SK-N-SH (cell line): ENCODE data around the gene PODXL2. TPM values are rescaled to one million over a fixed set of nuclear protein-coding genes. Genes with fewer than 3 reads are reported as not detected.

Experiments
- CTCF ChIA-PET: fragments of 300-600, 350-600 bp; formaldehyde crosslinking; extraction: SDS; loops from one replicate; lab custom pipeline; 2021; lab: Yijun Ruan, JAX
- POLR2A ChIA-PET: fragments of 350-600 bp; sonication (Branson Sonifier 250); formaldehyde crosslinking; extraction: SDS; loops from one replicate; lab custom pipeline; 2020; ENCODE audit warnings: antibody characterized with exemption, inconsistent platforms; lab: Yijun Ruan, JAX
- DNase-seq: peaks from one replicate; pipeline ENCODE4 v3.0.0; 2012
- H2AFZ ChIP-seq: fragments of 200-600 bp; sonication (generic); 2 replicates; pipeline ENCODE4 v1.8.1; 2016; ENCODE audit warnings: antibody characterized with exemption, mild to moderate bottlenecking, low read depth
- H3F3A ChIP-seq: fragments of 200-600 bp; sonication (generic); replicated peaks from 2 replicates; pipeline ENCODE3; 2016; ENCODE audit warnings: antibody characterized with exemption, mild to moderate bottlenecking; ENCODE audit not compliant: insufficient read depth
- H3K27ac ChIP-seq, 2 experiments: fragments of 200-500 bp in 1 of 2; fragments of 200-600 bp in 1 of 2; sonication (Bioruptor generic) in 1 of 2; sonication (generic), shearing (Covaris generic) in 1 of 2; 2 replicates each; pipeline versions ENCODE4 v1.5.1 to v1.6.1; 2014 to 2016; ENCODE audit warnings: low read depth in 2 of 2, inconsistent platforms in 1 of 2, low read length in 1 of 2, mild to moderate bottlenecking in 1 of 2, mixed read lengths in 1 of 2
- H3K27me3 ChIP-seq: fragments of 200-600 bp; sonication (generic), shearing (Covaris generic); 2 replicates; pipeline ENCODE4 v1.6.1; 2016; ENCODE audit warnings: mixed run types; ENCODE audit not compliant: insufficient read depth
- H3K36me3 ChIP-seq, 2 experiments: fragments of 200-500 bp in 1 of 2; fragments of 200-600 bp in 1 of 2; sonication (Bioruptor generic) in 1 of 2; sonication (generic) in 1 of 2; replicated peaks in 1 of 2; 2 replicates each; pipeline versions ENCODE3 to v1.5.1; 2014 to 2016; ENCODE audit warnings: low read length in 1 of 2, mild to moderate bottlenecking in 1 of 2; ENCODE audit not compliant: insufficient read depth in 2 of 2, control insufficient read depth in 1 of 2
- H3K4me1 ChIP-seq, 2 experiments: fragments of 200-500 bp in 1 of 2; fragments of 200-600 bp in 1 of 2; sonication (Bioruptor generic) in 1 of 2; sonication (generic), shearing (Covaris generic) in 1 of 2; 2 replicates each; pipeline versions ENCODE4 v1.5.1 to v1.6.1; 2014 to 2016; ENCODE audit warnings: low read depth in 1 of 2, low read length in 1 of 2, mixed run types in 1 of 2; ENCODE audit not compliant: insufficient read depth in 2 of 2, control insufficient read depth in 1 of 2
- H3K4me2 ChIP-seq: fragments of 200-600 bp; sonication (generic), shearing (Covaris generic); 2 replicates; pipeline ENCODE4 v1.6.1; 2017; ENCODE audit warnings: mixed run types
- H3K4me3 ChIP-seq, 2 experiments: fragments of 200-500 bp in 1 of 2; fragments of 200-600 bp in 1 of 2; sonication (Bioruptor generic) in 1 of 2; sonication (generic), shearing (Covaris generic) in 1 of 2; 2 replicates each; pipeline versions ENCODE4 v1.5.1 to v1.8.1; 2014 to 2016; ENCODE audit warnings: low read depth in 2 of 2, inconsistent platforms in 1 of 2, low read length in 1 of 2, mild to moderate bottlenecking in 1 of 2, mixed read lengths in 1 of 2, moderate library complexity in 1 of 2
- H3K79me2 ChIP-seq: fragments of 200-600 bp; sonication (generic); 2 replicates; pipeline ENCODE4 v1.8.1; 2017; ENCODE audit warnings: mild to moderate bottlenecking; ENCODE audit not compliant: insufficient read depth
- H3K9ac ChIP-seq: fragments of 200-600 bp; sonication (generic); 2 replicates; pipeline ENCODE4 v1.6.1; 2017; ENCODE audit warnings: mixed run types
- H3K9me2 ChIP-seq: fragments of 200-600 bp; sonication (generic); 2 replicates; pipeline ENCODE4 v1.6.1; 2017; ENCODE audit warnings: mixed run types
- H3K9me3 ChIP-seq: fragments of 200-600 bp; sonication (generic); 2 replicates; pipeline ENCODE4 v1.6.1; 2017; ENCODE audit warnings: mixed run types, mild to moderate bottlenecking, moderate library complexity
- H4K20me1 ChIP-seq: fragments of 200-600 bp; sonication (generic); 2 replicates; pipeline ENCODE4 v1.6.1; 2017; ENCODE audit warnings: mild to moderate bottlenecking, mixed run types; ENCODE audit not compliant: insufficient read depth
- CTCF ChIP-seq: fragments of 200-600 bp; sonication (generic); IDR thresholded peaks from 2 replicates; pipeline ENCODE4 v1.6.1; 2017; ENCODE audit warnings: antibody characterized with exemption, mild to moderate bottlenecking, moderate library complexity
- FOSL2 ChIP-seq: IDR thresholded peaks from 2 replicates; pipeline ENCODE4 v1.4.0; 2012; ENCODE audit warnings: low read depth, mild to moderate bottlenecking, moderate library complexity, borderline replicate concordance
- FOXJ3 ChIP-seq: sonication (generic); formaldehyde crosslinking; IDR thresholded peaks from 2 replicates; pipeline ENCODE4 v1.5.1; 2020; ENCODE audit warnings: mild to moderate bottlenecking, missing genetic modification reagents
- GATA2 ChIP-seq: sonication (generic); formaldehyde crosslinking; IDR thresholded peaks from 2 replicates; pipeline ENCODE4 v1.5.0; 2020; ENCODE audit warnings: mild to moderate bottlenecking, missing genetic modification reagents
- JUND ChIP-seq: IDR thresholded peaks from 2 replicates; pipeline ENCODE4 v1.4.0; 2012
- MAX ChIP-seq: IDR thresholded peaks from 2 replicates; pipeline ENCODE4 v1.4.0; 2012; ENCODE audit warnings: low read depth
- NRF1 ChIP-seq: IDR thresholded peaks from 2 replicates; pipeline ENCODE4 v1.6.1; 2012; ENCODE audit warnings: low read depth, mild to moderate bottlenecking, low read length
- POLR2AphosphoS5 ChIP-seq: IDR thresholded peaks from 2 replicates; pipeline ENCODE4 v1.6.1; 2012; ENCODE audit warnings: low read depth, low read length
- SIN3A ChIP-seq: IDR thresholded peaks from 2 replicates; pipeline ENCODE4 v1.6.1; 2012; ENCODE audit warnings: low read depth, mild to moderate bottlenecking, low read length, moderate library complexity, borderline replicate concordance
- TAF1 ChIP-seq: IDR thresholded peaks from 2 replicates; pipeline ENCODE4 v1.6.1; 2012; ENCODE audit warnings: low read depth, mild to moderate bottlenecking, low read length, moderate library complexity, borderline replicate concordance
- WGBS: methylation state at CpG from one replicate; pipeline ENCODE4 v1.1.6; 2017; ENCODE audit warnings: low lambda C conversion rate; 5-methylcytosine and 5-hydroxymethylcytosine counted together
- polyA plus RNA-seq, 3 experiments: library from polyadenylated mRNA; depleted of rRNA; stranded (reverse); fragments of >200 nt; gene quantifications; 2 replicates each; pipeline ENCODE4 v1.2.3, GENCODE V29; 2012
- TF ChIP-seq, protein P1 (sequence below): IDR thresholded peaks from 2 replicates; pipeline ENCODE4 v1.6.1; 2012; ENCODE audit warnings: mild to moderate bottlenecking, low read depth, low read length, moderate library complexity

PODXL2 gene
- polyA plus RNA-seq, 1 of the 3 experiments (the other 2 are of a cell fraction): 27.5 TPM

DNA sequence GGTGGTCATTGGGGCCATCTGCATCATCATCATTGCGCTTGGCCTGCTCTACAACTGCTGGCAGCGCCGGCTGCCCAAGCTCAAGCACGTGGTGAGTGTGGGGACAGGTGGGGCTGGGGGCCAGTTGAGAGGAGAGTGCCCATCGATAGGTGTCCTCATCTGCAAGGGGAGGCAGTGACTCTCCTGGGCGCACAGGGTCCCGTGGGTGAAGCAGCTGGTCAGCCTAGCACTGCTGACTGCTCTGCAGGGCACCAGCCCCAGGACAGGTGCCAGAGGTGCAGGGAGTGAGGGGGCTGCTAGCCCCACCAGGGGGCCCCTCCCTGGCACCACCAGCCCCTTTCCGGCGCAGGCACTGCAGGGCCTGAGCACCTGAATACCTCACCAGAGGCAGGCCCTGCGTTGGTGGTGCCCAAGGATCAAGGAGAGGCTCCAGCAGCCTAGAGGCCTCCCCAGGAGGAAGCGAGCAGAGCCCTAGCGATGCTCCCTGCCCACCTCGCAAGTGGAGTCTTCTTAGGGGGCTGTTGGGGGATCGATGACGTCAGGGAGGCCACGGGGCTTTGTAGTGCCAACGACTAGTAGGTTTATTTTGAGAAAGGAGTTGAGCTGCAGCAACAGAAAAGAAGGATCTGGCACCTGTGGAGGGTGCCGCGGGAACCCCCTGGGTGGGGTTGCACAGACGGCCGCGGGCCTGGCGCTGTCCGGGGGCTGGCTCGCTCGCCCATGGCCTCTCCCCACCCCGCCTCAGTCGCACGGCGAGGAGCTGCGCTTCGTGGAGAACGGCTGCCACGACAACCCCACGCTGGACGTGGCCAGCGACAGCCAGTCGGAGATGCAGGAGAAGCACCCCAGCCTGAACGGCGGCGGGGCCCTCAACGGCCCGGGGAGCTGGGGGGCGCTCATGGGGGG lies 42.8 kb downstream of the PODXL2 start:
- no peaks in the 10 kb centered on the region for H3K9me3 ChIP-seq
- peaks cover 0 to 3% of the 10 kb centered on the region in 2 experiments for H3K36me3 ChIP-seq
- peak overlapping the region; percentile 98 for H3K4me2 ChIP-seq
- H3K79me2 ChIP-seq: peaks cover 13% of the 10 kb centered on the region
- peak overlapping the region; percentile 71 to 92 for H3K4me3 ChIP-seq
- WGBS: 77% methylated on average over 15 of the region's 44 CpGs
- H4K20me1 ChIP-seq: no peaks in the 10 kb centered on the region
- H3K9me2 ChIP-seq: no peaks in the 10 kb centered on the region
- no peaks in the 10 kb centered on the region for H3K27me3 ChIP-seq
- no peaks in the 10 kb centered on the region for H3F3A ChIP-seq
- peak overlapping the region; percentile 41; the same call in 1 of the 2 replicates for H2AFZ ChIP-seq
- CTCF ChIA-PET: interaction anchor here (0.7 to 2.3 kb wide), 9 partner anchors 9 to 299 kb away, joined by 3 to 16 read pairs (median 4); no protein-coding TSS in a partner anchor
- H3K9ac ChIP-seq: peak overlapping the region; percentile 93
- peaks cover 6 to 19% of the 10 kb centered on the region in 2 experiments; a peak in 1 of 4 replicates for H3K4me1 ChIP-seq
- POLR2A ChIA-PET: interaction anchor here (0.7 kb wide), 1 partner anchor 10 kb away, joined by 3 read pairs; no protein-coding TSS in a partner anchor
- TF ChIP-seq NRF1 (no peak), FOSL2 (no peak), CTCF (no peak)
- DNase-seq: peak; percentile 61
- H3K27ac ChIP-seq: peak overlapping the region; percentile 53 to 74; a peak in 2 of 4 replicates

DNA sequence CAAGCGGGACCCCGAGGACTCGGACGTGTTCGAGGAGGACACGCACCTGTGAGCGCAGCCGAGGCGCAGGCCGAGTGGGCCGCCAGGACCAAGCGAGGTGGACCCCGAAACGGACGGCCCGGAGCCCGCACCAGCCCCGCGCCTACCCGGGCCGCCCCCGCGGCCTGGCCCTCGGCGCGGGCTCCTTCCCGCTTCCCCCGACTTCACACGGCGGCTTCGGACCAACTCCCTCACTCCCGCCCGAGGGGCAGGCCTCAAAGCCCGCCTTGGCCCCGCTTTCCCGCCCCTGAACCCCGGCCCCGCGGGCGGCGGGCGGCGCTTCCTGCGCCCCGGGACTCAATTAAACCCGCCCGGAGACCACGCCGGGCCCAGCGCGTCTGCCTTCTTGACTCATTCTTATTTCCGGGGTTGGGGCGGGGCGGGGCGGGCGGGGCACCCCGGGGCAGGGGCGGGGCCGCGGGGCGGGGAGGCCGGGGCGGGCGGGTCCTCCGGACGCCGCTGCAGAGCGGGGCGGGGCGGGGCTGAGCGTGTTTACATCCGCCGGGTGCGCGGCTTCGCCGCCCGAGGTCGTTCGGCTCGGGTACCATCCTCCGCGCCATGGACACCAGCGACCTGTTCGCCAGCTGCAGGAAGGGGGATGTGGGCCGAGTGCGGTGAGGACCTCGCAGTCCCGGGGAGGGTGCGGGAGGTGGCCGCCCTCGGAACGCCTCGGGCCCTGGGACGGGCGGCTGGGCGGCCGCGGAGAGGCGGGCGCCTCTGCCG lies 43.6 kb downstream of the PODXL2 start, which contains the start of gene ABTB1:
ABTB1 (plus strand) TSS at position 524 of the 762 bp plus-strand sequence; CDS start at position 598, 74 bp downstream.
- Histone ChIP-seq H3K4me1 (peaks cover 6 to 19% of the 10 kb centered on the region in 2 experiments; a peak in 1 of 4 replicates), H2AFZ (peak within 1 kb of the TSS; percentile 86; the same call in 1 of the 2 replicates), H3K27ac (peak within 1 kb of the TSS; percentile 53 to 77; a peak in 3 of 4 replicates), H3K9ac (peak within 1 kb of the TSS; percentile 93), H3F3A (no peaks in the 10 kb centered on the region)
- ChIA-PET CTCF (interaction anchor here (0.7 to 2.3 kb wide), 10 partner anchors 10 to 298 kb away, joined by 3 to 16 read pairs (median 4); no protein-coding TSS in a partner anchor), POLR2A (interaction anchor here (0.6 kb wide), 1 partner anchor 18 kb away, joined by 3 read pairs; no protein-coding TSS in a partner anchor)
- DNase-seq: peak; percentile 98
- WGBS: 0% methylated on average over 4 of the region's 102 CpGs
- TF ChIP-seq TAF1 (peak; percentile 56; the same call in 1 of the 2 replicates), POLR2AphosphoS5 (peak; percentile 78), SIN3A (peak; percentile 31; the same call in 1 of the 2 replicates), JUND (no peak), GATA2 (CRISPR knock-in tag) (no peak), MAX (peak; percentile 71), FOXJ3 (CRISPR knock-in tag) (peak; percentile 65; the same call in 1 of the 2 replicates)
- TF ChIP-seq, protein P1, sequence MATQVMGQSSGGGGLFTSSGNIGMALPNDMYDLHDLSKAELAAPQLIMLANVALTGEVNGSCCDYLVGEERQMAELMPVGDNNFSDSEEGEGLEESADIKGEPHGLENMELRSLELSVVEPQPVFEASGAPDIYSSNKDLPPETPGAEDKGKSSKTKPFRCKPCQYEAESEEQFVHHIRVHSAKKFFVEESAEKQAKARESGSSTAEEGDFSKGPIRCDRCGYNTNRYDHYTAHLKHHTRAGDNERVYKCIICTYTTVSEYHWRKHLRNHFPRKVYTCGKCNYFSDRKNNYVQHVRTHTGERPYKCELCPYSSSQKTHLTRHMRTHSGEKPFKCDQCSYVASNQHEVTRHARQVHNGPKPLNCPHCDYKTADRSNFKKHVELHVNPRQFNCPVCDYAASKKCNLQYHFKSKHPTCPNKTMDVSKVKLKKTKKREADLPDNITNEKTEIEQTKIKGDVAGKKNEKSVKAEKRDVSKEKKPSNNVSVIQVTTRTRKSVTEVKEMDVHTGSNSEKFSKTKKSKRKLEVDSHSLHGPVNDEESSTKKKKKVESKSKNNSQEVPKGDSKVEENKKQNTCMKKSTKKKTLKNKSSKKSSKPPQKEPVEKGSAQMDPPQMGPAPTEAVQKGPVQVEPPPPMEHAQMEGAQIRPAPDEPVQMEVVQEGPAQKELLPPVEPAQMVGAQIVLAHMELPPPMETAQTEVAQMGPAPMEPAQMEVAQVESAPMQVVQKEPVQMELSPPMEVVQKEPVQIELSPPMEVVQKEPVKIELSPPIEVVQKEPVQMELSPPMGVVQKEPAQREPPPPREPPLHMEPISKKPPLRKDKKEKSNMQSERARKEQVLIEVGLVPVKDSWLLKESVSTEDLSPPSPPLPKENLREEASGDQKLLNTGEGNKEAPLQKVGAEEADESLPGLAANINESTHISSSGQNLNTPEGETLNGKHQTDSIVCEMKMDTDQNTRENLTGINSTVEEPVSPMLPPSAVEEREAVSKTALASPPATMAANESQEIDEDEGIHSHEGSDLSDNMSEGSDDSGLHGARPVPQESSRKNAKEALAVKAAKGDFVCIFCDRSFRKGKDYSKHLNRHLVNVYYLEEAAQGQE: 0 out of 2 replicates have a peak, but pooled peaks have one; percentile 9
- TF ChIP-seq, all 33 proteins: peak for 6
- H3K4me3 ChIP-seq: peak within 1 kb of the TSS; percentile 92 to 98
- no peaks in the 10 kb centered on the region for H3K9me2 ChIP-seq
- no peaks in the 10 kb centered on the region for H3K9me3 ChIP-seq
- peaks cover 0 to 3% of the 10 kb centered on the region in 2 experiments for H3K36me3 ChIP-seq
- peaks cover 13% of the 10 kb centered on the region for H3K79me2 ChIP-seq
- no peaks in the 10 kb centered on the region for H3K27me3 ChIP-seq
- H3K4me2 ChIP-seq: peak within 1 kb of the TSS; percentile 98
- no peaks in the 10 kb centered on the region for H4K20me1 ChIP-seq
